ENCODE data around the gene ADH5. TPM values are rescaled to one million over a fixed set of nuclear protein-coding genes. Genes with fewer than 3 reads are reported as not detected.

The ADH5 gene
- total RNA-seq, 1 donor from 2014 or later, result 124 TPM

DNA sequence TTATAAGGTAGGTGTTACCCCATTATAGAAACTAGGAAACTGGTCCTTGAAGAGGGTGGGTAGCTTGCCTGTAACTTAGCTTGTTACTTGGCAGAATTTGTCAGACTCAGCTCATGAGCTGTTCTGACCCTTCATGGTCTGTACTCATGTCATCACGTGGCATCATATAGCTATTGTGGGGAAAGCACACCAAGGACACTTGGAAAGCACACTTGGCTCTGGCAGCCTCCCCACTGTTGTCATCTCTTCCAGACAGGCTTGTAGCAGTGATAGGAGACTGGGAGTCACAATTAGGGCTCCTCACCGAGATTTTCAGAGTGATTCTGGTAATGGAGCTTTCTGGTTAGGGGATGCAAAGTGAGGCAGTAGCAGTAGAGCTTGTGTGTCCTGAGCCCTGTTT lies 30.4 kb downstream of the ADH5 start:
- no peak for DNase-seq (ENCODE audit: low read depth)
- H3K4me3 ChIP-seq (ENCODE audit: low read depth, low read length), result no peak overlapping the region
- TF ChIP-seq, protein P1, sequence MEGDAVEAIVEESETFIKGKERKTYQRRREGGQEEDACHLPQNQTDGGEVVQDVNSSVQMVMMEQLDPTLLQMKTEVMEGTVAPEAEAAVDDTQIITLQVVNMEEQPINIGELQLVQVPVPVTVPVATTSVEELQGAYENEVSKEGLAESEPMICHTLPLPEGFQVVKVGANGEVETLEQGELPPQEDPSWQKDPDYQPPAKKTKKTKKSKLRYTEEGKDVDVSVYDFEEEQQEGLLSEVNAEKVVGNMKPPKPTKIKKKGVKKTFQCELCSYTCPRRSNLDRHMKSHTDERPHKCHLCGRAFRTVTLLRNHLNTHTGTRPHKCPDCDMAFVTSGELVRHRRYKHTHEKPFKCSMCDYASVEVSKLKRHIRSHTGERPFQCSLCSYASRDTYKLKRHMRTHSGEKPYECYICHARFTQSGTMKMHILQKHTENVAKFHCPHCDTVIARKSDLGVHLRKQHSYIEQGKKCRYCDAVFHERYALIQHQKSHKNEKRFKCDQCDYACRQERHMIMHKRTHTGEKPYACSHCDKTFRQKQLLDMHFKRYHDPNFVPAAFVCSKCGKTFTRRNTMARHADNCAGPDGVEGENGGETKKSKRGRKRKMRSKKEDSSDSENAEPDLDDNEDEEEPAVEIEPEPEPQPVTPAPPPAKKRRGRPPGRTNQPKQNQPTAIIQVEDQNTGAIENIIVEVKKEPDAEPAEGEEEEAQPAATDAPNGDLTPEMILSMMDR (conservative IDR thresholded peaks at IDR 0.05; ENCODE audit: low read depth, low read length), result no peak

DNA sequence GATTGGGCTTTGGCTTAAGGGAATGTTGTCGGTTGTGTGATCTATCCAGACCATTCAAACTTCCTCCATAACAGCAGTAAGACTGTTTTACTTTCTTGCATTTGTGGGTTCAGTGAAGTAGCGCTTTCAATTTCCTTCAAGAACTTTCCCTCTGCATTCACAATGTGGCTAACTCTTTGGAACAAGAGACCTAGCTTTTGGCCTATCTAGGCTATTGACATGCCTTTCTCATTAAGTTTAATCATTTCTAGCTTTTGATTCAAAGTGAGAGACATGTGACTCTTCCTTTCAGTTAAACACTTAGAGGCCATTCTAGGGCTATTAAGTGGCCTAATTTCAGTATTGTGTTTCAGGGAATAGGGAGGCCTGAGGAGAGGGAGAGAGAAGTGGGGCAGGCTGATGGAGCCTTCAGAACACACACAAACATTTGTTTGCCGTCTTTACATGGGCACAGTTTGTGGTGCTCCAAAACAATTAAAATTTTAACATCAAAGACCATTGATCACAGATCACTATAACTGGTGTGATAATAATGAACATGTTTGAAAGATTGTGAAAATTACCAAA lies 34.1 kb downstream of the ADH5 start:
- no peak overlapping the region for H3K4me3 ChIP-seq (ENCODE audit: low read depth, low read length)
- DNase-seq (ENCODE audit: low read depth), result no peak

DNA sequence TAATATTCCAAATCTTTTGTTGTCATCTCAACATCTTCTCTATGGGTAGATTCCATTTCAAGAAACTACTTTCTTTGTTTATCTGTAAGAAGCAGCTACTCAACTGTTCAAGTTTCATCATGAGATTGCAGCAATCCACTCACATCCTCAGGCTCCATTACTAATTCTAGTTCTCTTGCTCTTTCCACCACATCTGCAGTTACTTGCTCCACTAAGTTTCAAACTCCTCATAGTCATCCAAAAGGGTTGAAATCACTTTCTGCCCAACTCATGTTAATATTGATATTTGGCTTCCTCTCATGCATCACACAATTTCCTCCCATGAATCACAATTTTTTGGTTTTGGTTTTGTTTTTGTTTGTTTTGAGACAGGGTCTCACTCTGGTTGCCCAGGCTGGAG lies 35.7 kb downstream of the ADH5 start:
- TF ChIP-seq, protein P1 (conservative IDR thresholded peaks at IDR 0.05; ENCODE audit: low read depth, low read length), result no peak
- DNase-seq (ENCODE audit: low read depth), result no peak
- H3K4me3 ChIP-seq (ENCODE audit: low read depth, low read length), result no peak overlapping the region

More for the DNA sequence above, 34.1 kb downstream of the ADH5 start:
- TF ChIP-seq, protein P1 (conservative IDR thresholded peaks at IDR 0.05; ENCODE audit: low read depth, low read length), result no peak

DNA sequence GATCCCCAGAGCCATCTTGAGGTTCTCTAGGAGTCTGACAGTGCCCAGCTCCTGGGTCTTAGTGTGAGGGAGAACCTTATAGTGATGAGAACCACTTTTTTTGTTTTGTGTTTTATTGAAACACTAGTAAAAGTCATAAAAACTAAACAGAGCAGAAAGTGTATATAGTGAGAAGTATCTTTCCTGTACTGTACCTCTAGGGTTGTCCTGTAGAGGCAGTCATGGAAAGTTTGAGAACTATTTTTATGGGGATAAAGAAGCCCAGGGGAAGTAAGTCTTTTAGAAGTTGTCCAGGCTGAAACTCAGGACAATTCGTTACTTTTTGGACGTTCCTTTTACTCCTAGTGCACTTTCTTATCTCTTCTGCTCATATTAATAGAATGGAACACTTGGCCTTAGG lies 40.9 kb downstream of the ADH5 start:
- TF ChIP-seq, protein P1 (conservative IDR thresholded peaks at IDR 0.05; ENCODE audit: low read depth, low read length), result peak; percentile 13
- DNase-seq (ENCODE audit: low read depth), result no peak

DNA sequence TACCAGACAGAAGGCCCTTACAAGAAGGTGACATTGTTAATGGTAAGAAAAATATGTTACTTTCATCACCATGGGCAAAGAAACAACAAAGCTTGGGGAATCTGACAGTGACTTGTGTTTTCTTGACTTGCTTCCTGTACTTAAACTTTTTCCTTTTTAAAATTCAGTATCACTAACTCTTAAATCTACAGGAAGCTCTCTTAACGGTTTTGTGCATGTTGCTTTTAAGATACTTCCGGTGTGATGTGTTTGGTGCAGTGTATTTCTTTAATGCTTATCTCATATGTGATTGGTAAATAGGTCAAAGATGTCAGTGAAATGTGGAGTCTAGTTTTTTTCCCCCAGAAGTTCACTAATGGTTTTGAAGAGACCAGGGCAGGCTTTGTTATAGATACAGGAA lies 45.2 kb downstream of the ADH5 start:
- no peak for DNase-seq (ENCODE audit: low read depth)
- TF ChIP-seq, protein P1 (conservative IDR thresholded peaks at IDR 0.05; ENCODE audit: low read depth, low read length), result no peak
- no peak overlapping the region for H3K4me3 ChIP-seq (ENCODE audit: low read depth, low read length)

More for the DNA sequence above, 40.9 kb downstream of the ADH5 start:
- H3K4me3 ChIP-seq (ENCODE audit: low read depth, low read length), result no peak overlapping the region

DNA sequence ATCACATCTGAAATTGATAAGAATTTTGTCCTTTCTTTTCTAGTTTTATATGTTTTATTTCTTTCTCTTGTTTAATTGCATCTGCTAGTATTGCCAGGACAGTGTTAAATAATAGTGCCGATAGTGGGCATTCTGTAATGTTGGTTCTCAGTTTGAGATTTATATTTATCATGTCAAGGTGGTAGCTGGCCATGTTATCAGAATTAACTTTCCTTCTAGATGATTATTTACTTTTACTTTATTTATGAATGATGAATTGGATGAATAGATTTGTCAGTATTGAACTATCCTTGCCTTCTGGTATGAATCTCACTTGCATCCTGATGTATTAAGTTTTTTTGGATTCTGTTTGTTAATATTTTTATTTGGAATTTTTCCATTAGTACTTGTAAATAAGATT lies 50.4 kb downstream of the ADH5 start:
- no peak overlapping the region for H3K4me3 ChIP-seq (ENCODE audit: low read depth, low read length)

DNA sequence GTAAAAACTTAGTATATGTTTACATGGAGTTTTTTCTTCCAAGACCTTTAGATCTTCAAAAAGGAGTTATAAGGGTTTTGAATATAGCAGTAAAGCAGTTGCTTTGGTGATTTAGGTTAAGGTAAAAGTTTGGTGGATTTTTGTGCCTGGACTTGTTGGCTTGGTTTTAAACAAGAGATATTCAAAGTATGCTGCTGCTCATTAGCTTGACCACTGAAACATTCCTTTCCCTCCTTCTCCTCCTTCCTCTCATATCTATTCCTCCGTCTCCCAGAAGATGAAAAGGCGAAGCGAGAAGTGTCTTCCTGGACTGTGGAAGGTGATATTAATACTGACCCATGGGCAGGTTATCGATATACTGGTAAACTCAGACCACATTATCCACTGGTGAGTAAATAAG lies 54.6 kb downstream of the ADH5 start:
- no peak overlapping the region for H3K4me3 ChIP-seq (ENCODE audit: low read depth, low read length)
- no peak for DNase-seq (ENCODE audit: low read depth)
- TF ChIP-seq, protein P1 (conservative IDR thresholded peaks at IDR 0.05; ENCODE audit: low read depth, low read length), result no peak

More for the DNA sequence above, 50.4 kb downstream of the ADH5 start:
- DNase-seq (ENCODE audit: low read depth), result no peak
- TF ChIP-seq, protein P1 (conservative IDR thresholded peaks at IDR 0.05; ENCODE audit: low read depth, low read length), result no peak
